Ishikawa (cell line): Measurements from ENCODE around the gene LANCL2.

Experiments
- CEBPB ChIP-seq: IDR thresholded peaks from 2 replicates; pipeline ENCODE4 v1.6.1; 2012
- CREB1 ChIP-seq: IDR thresholded peaks from 2 replicates; pipeline ENCODE4 v1.6.1; 2012; ENCODE audit warnings: low read depth
- EGR1 ChIP-seq: IDR thresholded peaks from 2 replicates; pipeline ENCODE4 v1.6.1; 2012
- EP300 ChIP-seq: IDR thresholded peaks from 2 replicates; pipeline ENCODE4 v1.6.1; 2012; ENCODE audit warnings: borderline replicate concordance
- FOXM1 ChIP-seq: IDR thresholded peaks from 2 replicates; pipeline ENCODE4 v1.6.1; 2012; ENCODE audit warnings: low read depth, borderline replicate concordance
- NFIC ChIP-seq: IDR thresholded peaks from 2 replicates; pipeline ENCODE4 v1.6.1; 2012
- RAD21 ChIP-seq: IDR thresholded peaks from 2 replicates; pipeline ENCODE4 v1.6.1; 2012; ENCODE audit warnings: low read depth
- TAF1 ChIP-seq: IDR thresholded peaks from 2 replicates; pipeline ENCODE4 v1.6.1; 2012; ENCODE audit warnings: low read depth, mild to moderate bottlenecking
- TCF12 ChIP-seq: IDR thresholded peaks from 2 replicates; pipeline ENCODE4 v1.6.1; 2012; ENCODE audit warnings: low read depth
- TEAD4 ChIP-seq: IDR thresholded peaks from 2 replicates; pipeline ENCODE4 v1.6.1; 2012
- YY1 ChIP-seq: IDR thresholded peaks from 2 replicates; pipeline ENCODE4 v1.6.1; 2012; ENCODE audit warnings: low read depth
- ZBTB7A ChIP-seq: IDR thresholded peaks from 2 replicates; pipeline ENCODE4 v1.6.1; 2012; ENCODE audit warnings: low read depth
- TF ChIP-seq, protein P1 (sequence below): IDR thresholded peaks from 2 replicates; pipeline ENCODE4 v1.6.1; 2012; ENCODE audit warnings: low read depth, mild to moderate bottlenecking
- TF ChIP-seq, protein P2 (sequence below): IDR thresholded peaks from 2 replicates; pipeline ENCODE4 v1.6.1; 2012
- TF ChIP-seq, protein P3 (sequence below): IDR thresholded peaks from 2 replicates; pipeline ENCODE4 v1.6.1; 2012

LANCL2 gene

DNA sequence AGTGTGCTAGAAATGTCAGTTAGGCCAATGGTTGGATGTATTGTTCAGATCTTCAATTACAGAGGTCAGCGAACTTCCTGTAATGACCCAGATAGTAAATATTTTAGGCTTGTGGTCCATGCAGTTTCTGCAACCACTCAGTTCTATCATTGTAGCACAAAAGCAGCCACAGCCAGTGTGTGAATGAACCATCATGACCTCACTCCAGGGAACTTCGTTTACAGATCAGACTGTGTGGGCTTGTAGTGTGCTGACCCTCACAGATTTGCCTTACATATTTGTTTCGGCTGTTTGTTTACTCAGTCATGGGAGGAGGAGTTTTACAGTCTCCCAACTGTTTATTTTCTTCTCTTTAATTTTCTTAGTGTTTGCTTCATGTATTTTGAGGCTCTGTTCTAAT lies 55.4 kb downstream of the LANCL2 start:
- TF ChIP-seq, protein P1, sequence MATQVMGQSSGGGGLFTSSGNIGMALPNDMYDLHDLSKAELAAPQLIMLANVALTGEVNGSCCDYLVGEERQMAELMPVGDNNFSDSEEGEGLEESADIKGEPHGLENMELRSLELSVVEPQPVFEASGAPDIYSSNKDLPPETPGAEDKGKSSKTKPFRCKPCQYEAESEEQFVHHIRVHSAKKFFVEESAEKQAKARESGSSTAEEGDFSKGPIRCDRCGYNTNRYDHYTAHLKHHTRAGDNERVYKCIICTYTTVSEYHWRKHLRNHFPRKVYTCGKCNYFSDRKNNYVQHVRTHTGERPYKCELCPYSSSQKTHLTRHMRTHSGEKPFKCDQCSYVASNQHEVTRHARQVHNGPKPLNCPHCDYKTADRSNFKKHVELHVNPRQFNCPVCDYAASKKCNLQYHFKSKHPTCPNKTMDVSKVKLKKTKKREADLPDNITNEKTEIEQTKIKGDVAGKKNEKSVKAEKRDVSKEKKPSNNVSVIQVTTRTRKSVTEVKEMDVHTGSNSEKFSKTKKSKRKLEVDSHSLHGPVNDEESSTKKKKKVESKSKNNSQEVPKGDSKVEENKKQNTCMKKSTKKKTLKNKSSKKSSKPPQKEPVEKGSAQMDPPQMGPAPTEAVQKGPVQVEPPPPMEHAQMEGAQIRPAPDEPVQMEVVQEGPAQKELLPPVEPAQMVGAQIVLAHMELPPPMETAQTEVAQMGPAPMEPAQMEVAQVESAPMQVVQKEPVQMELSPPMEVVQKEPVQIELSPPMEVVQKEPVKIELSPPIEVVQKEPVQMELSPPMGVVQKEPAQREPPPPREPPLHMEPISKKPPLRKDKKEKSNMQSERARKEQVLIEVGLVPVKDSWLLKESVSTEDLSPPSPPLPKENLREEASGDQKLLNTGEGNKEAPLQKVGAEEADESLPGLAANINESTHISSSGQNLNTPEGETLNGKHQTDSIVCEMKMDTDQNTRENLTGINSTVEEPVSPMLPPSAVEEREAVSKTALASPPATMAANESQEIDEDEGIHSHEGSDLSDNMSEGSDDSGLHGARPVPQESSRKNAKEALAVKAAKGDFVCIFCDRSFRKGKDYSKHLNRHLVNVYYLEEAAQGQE: no peak
- TF ChIP-seq EGR1 (no peak), TEAD4 (no peak)

DNA sequence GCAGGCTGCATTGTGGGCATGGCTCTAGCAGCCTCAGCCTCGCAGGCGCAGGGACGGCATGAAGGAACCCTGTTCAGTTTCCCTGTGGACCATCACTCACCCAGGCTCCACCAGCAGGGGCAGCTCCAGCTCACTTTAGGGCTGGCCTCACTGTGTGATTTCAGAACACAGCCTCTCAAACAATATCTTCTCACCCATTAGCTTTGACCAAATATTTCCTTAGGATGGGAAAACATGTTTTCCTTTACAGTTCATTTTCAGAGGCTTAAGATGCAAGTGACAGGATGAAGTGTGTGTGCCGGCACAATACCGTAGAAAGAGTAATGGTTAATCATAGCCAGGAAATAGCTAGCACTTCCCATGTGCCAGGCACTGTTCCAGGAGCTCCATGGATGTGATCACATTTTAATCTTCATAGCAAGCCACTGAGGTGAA lies 58.2 kb downstream of the LANCL2 start:
- TF ChIP-seq CEBPB: no peak

DNA sequence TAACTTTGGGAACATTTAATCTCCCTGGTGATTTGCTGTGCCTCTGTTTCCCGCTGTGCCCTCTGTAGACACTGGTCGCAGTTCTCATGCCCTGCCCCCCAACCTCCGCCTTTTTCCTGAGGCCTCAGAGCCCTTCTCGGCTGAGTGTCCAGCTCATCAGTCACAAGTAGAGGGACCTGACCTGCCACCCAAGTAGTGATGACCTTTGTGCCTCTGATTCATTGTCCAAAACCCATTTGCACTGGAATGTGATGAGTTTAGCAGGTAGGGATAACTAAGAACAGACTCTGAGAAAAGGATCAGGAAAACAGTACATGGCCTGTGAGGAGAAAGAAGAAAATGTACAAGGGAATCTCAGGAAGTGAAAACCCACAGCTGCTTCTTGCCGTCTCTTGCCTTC lies 58.8 kb downstream of the LANCL2 start:
- no peak for TF ChIP-seq ZBTB7A

DNA sequence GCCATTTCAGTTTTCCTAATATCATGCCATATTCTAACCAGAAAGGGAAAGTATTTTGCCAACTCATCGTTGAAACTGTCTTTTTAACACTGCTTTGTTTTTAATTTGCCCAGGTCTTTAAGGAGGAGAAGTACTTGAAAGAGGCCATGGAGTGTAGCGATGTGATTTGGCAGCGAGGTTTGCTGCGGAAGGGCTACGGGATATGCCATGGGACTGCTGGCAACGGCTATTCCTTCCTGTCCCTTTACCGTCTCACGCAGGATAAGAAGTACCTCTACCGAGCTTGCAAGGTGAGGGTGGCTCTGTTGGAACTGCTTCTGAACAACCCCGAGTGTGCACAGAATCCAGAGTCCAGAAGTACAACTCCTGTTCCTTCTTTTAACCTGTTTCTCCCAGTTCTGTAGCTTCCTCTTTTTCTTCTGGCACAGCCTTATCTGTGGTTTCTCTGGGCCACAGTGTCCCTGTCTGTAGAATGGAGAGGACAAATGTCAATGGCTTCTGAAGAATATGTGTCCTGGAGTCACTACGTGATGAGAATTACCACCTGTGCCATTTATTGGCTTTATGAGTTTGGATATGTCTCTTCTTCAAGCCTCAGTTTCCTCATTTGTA lies 60.1 kb downstream of the LANCL2 start:
- TF ChIP-seq CREB1: no peak
- TF ChIP-seq TCF12: no peak
- no peak for TF ChIP-seq TAF1
- no peak for TF ChIP-seq FOXM1
- TF ChIP-seq, protein P2, sequence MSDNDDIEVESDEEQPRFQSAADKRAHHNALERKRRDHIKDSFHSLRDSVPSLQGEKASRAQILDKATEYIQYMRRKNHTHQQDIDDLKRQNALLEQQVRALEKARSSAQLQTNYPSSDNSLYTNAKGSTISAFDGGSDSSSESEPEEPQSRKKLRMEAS: no peak
- no peak for TF ChIP-seq EP300
- no peak for TF ChIP-seq NFIC
- TF ChIP-seq CEBPB: no peak
- TF ChIP-seq RAD21: no peak
- no peak for TF ChIP-seq EGR1
- TF ChIP-seq, protein P1: no peak
- no peak for TF ChIP-seq ZBTB7A

DNA sequence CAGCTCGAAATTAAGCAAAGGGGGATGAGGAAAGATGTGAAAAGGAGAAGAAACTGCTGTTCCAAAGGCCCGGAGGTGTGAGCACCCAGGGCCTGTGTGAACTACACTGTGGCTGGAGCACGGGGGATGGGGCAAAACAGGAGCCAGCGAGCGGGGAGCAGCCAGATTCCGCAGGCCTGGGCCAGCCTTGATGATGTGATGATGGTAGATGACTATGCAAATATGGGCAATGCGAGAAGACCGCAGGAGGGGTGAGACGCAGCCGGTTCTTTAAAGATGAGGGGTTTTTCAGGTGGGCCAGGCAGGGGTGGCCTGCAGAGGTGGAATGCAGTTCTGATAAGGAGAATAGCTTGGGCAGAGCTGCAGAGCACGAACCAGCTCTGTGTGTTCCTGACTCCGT lies 61.5 kb downstream of the LANCL2 start:
- no peak for TF ChIP-seq FOXM1
- no peak for TF ChIP-seq TAF1
- no peak for TF ChIP-seq EGR1
- TF ChIP-seq CEBPB: no peak
- no peak for TF ChIP-seq TCF12
- TF ChIP-seq, protein P3, sequence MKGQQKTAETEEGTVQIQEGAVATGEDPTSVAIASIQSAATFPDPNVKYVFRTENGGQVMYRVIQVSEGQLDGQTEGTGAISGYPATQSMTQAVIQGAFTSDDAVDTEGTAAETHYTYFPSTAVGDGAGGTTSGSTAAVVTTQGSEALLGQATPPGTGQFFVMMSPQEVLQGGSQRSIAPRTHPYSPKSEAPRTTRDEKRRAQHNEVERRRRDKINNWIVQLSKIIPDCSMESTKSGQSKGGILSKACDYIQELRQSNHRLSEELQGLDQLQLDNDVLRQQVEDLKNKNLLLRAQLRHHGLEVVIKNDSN: no peak
- TF ChIP-seq CREB1: no peak
- TF ChIP-seq, protein P1: no peak
- TF ChIP-seq TEAD4: no peak
- no peak for TF ChIP-seq RAD21
- TF ChIP-seq ZBTB7A: no peak
- no peak for TF ChIP-seq NFIC
- TF ChIP-seq EP300: no peak
- no peak for TF ChIP-seq YY1
- TF ChIP-seq, protein P2: no peak

DNA sequence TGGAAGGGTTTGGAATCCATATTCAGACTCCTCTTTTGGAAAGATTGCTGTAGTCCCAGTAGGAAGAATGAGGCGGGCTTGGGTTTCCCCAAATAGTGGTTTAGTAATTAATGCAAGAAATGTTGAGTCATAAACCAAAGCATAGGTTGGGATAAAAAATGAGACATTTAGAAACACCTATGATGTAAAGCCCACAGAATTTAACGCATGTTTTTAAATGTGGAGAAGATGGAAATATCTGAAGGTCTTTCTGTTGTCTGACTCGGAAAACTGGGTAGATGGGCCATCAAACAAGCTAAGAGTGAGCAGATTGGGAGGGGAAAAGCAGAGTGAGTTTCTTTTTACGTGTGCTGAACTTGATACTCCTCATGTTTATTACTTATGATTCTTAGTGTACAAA lies 62.2 kb downstream of the LANCL2 start:
- TF ChIP-seq EGR1: no peak
- no peak for TF ChIP-seq EP300
- no peak for TF ChIP-seq CREB1
- TF ChIP-seq, protein P3: no peak
- TF ChIP-seq, protein P1: no peak
- TF ChIP-seq YY1: no peak
- TF ChIP-seq RAD21: no peak
- no peak for TF ChIP-seq ZBTB7A
- TF ChIP-seq TEAD4: no peak
- no peak for TF ChIP-seq TAF1
- TF ChIP-seq CEBPB: no peak
- TF ChIP-seq FOXM1: no peak
- TF ChIP-seq TCF12: no peak
- TF ChIP-seq, protein P2: no peak
- TF ChIP-seq NFIC: no peak
